Measurements from ENCODE around the gene C3orf18.

Gene C3orf18

GRCh38 chr3:50537421-50538129 lies 30.0 kb downstream of the C3orf18 start:
- no peak for TF ChIP-seq CTCF (IDR thresholded peaks at IDR 0.05; ENCODE audit: low read depth, low read length)
- TF ChIP-seq EZH2phosphoT487 (IDR thresholded peaks at IDR 0.05; ENCODE audit: low read depth): no peak
- Histone ChIP-seq H3K27me3 (ENCODE audit: low read depth, low read length) (peaks cover 72% of the 10 kb centered on the region), H3K27ac (ENCODE audit: low read length) (no peak overlapping the region), H3K36me3 (replicated peaks; ENCODE audit: low read depth, low read length) (no peaks in the 10 kb centered on the region), H3K4me1 (ENCODE audit: low read length) (no peaks in the 10 kb centered on the region), H3K4me3 (ENCODE audit: low read length) (no peak overlapping the region), H3K9ac (ENCODE audit: low read length) (no peak overlapping the region), H3K79me2 (ENCODE audit: low read length) (no peaks in the 10 kb centered on the region), H3K4me2 (ENCODE audit: low read length) (no peak overlapping the region), H4K20me1 (ENCODE audit: insufficient read depth, low read length) (no peaks in the 10 kb centered on the region), H2AFZ (ENCODE audit: low read depth, low read length) (no peak overlapping the region), H3K9me3 (ENCODE audit: insufficient read depth, low read length) (no peaks in the 10 kb centered on the region)

GRCh38 chr3:50536471-50537180 lies 30.9 kb downstream of the C3orf18 start:
- Histone ChIP-seq H4K20me1 (ENCODE audit: insufficient read depth, low read length) (no peaks in the 10 kb centered on the region), H3K4me1 (ENCODE audit: low read length) (no peaks in the 10 kb centered on the region), H3K9ac (ENCODE audit: low read length) (no peak overlapping the region), H2AFZ (ENCODE audit: low read depth, low read length) (no peak overlapping the region), H3K4me2 (ENCODE audit: low read length) (no peak overlapping the region), H3K79me2 (ENCODE audit: low read length) (no peaks in the 10 kb centered on the region), H3K4me3 (ENCODE audit: low read length) (no peak overlapping the region), H3K36me3 (replicated peaks; ENCODE audit: low read depth, low read length) (no peaks in the 10 kb centered on the region), H3K27ac (ENCODE audit: low read length) (no peak overlapping the region), H3K27me3 (ENCODE audit: low read depth, low read length) (peaks cover 74% of the 10 kb centered on the region), H3K9me3 (ENCODE audit: insufficient read depth, low read length) (no peaks in the 10 kb centered on the region)
- no peak for TF ChIP-seq EZH2phosphoT487 (IDR thresholded peaks at IDR 0.05; ENCODE audit: low read depth)

- no peak overlapping the region for H2AFZ ChIP-seq (ENCODE audit: low read depth, low read length)
- no peak overlapping the region for H3K9ac ChIP-seq (ENCODE audit: low read length)
- H3K27me3 ChIP-seq (ENCODE audit: low read depth, low read length): peaks cover 71% of the 10 kb centered on the region
- TF ChIP-seq CTCF (IDR thresholded peaks at IDR 0.05; ENCODE audit: low read depth, low read length): no peak
- TF ChIP-seq EZH2phosphoT487 (IDR thresholded peaks at IDR 0.05; ENCODE audit: low read depth): no peak
- H3K4me3 ChIP-seq (ENCODE audit: low read length): no peak overlapping the region
- H4K20me1 ChIP-seq (ENCODE audit: insufficient read depth, low read length): no peaks in the 10 kb centered on the region
- H3K4me1 ChIP-seq (ENCODE audit: low read length): no peaks in the 10 kb centered on the region
- no peak overlapping the region for H3K4me2 ChIP-seq (ENCODE audit: low read length)
- no peaks in the 10 kb centered on the region for H3K9me3 ChIP-seq (ENCODE audit: insufficient read depth, low read length)
- H3K27ac ChIP-seq (ENCODE audit: low read length): no peak overlapping the region
- H3K36me3 ChIP-seq (replicated peaks; ENCODE audit: low read depth, low read length): no peaks in the 10 kb centered on the region
- no peaks in the 10 kb centered on the region for H3K79me2 ChIP-seq (ENCODE audit: low read length)
Measured at GRCh38 chr3:50534681-50535330, 32.7 kb downstream of the C3orf18 start.

GRCh38 chr3:50533807-50534461 lies 33.6 kb downstream of the C3orf18 start:
- Histone ChIP-seq H3K4me2 (ENCODE audit: low read length) (no peak overlapping the region), H3K4me1 (ENCODE audit: low read length) (no peaks in the 10 kb centered on the region), H3K27me3 (ENCODE audit: low read depth, low read length) (peaks cover 64% of the 10 kb centered on the region), H3K9me3 (ENCODE audit: insufficient read depth, low read length) (no peaks in the 10 kb centered on the region), H3K36me3 (replicated peaks; ENCODE audit: low read depth, low read length) (no peaks in the 10 kb centered on the region), H2AFZ (ENCODE audit: low read depth, low read length) (no peak overlapping the region), H4K20me1 (ENCODE audit: insufficient read depth, low read length) (no peaks in the 10 kb centered on the region), H3K27ac (ENCODE audit: low read length) (no peak overlapping the region), H3K4me3 (ENCODE audit: low read length) (no peak overlapping the region), H3K9ac (ENCODE audit: low read length) (no peak overlapping the region), H3K79me2 (ENCODE audit: low read length) (no peaks in the 10 kb centered on the region)
- no peak for TF ChIP-seq EZH2phosphoT487 (IDR thresholded peaks at IDR 0.05; ENCODE audit: low read depth)
- no peak for TF ChIP-seq CTCF (IDR thresholded peaks at IDR 0.05; ENCODE audit: low read depth, low read length)
